ENCODE results near the gene C1QTNF4. TPM values are rescaled to one million over a fixed set of nuclear protein-coding genes. Genes with fewer than 3 reads are reported as not detected.

The C1QTNF4 gene
- total RNA-seq, 1 experiment from 2014 or later: 5.7 TPM

- Mint-ChIP-seq H3K4me3 (peak overlapping the region; percentile 88 to 91), H3K36me3 (ENCODE audit: insufficient read depth in 1 of 3, low read depth in 3 of 3) (peaks cover 3 to 27% (median 19%) of the 10 kb centered on the region in 3 experiments; a peak in 6 of 7 replicates), H3K27ac (peak overlapping the region; percentile 48 to 89 (median 51); a peak in 3 of 7 replicates), H3K27me3 (ENCODE audit: low read depth) (no peaks in the 10 kb centered on the region), H3K4me1 (peaks cover 8 to 10% of the 10 kb centered on the region in 2 experiments), H3K9me3 (no peaks in the 10 kb centered on the region)
- H2BK15ac ChIP-seq (ENCODE audit: low read depth, low read length): no peak overlapping the region
- H4K8ac ChIP-seq (replicated peaks; ENCODE audit: insufficient read length, low read depth, low read length): no peak overlapping the region
- peak overlapping the region; percentile 53 for H3K4me2 ChIP-seq (ENCODE audit: insufficient read depth, insufficient read length, low read length)
- H3K9me3 ChIP-seq (ENCODE audit: control insufficient read depth, low read depth, low read length): no peaks in the 10 kb centered on the region
- H2AFZ ChIP-seq (ENCODE audit: low read length): no peak overlapping the region
- peak; percentile 48 for DNase-seq
- no peak overlapping the region for H2BK12ac ChIP-seq (ENCODE audit: insufficient read length, low read depth, low read length)
- H2BK5ac ChIP-seq (ENCODE audit: insufficient read length, low read length): no peak overlapping the region
- TF ChIP-seq, protein P1, sequence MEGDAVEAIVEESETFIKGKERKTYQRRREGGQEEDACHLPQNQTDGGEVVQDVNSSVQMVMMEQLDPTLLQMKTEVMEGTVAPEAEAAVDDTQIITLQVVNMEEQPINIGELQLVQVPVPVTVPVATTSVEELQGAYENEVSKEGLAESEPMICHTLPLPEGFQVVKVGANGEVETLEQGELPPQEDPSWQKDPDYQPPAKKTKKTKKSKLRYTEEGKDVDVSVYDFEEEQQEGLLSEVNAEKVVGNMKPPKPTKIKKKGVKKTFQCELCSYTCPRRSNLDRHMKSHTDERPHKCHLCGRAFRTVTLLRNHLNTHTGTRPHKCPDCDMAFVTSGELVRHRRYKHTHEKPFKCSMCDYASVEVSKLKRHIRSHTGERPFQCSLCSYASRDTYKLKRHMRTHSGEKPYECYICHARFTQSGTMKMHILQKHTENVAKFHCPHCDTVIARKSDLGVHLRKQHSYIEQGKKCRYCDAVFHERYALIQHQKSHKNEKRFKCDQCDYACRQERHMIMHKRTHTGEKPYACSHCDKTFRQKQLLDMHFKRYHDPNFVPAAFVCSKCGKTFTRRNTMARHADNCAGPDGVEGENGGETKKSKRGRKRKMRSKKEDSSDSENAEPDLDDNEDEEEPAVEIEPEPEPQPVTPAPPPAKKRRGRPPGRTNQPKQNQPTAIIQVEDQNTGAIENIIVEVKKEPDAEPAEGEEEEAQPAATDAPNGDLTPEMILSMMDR (conservative IDR thresholded peaks at IDR 0.05): no peak
- no peak overlapping the region for H3K56ac ChIP-seq (ENCODE audit: insufficient read length, low read depth, low read length)
- peak overlapping the region; percentile 61 for H3K9ac ChIP-seq (ENCODE audit: extremely low read depth, insufficient read length, low read length)
- H3K18ac ChIP-seq (ENCODE audit: insufficient read length, low read depth, low read length): peak overlapping the region; percentile 96
- H3K4ac ChIP-seq (ENCODE audit: low read depth, low read length): no peak overlapping the region
- no peak overlapping the region for H2BK120ac ChIP-seq (ENCODE audit: low read depth, low read length, poor library complexity, severe bottlenecking)
- H4K5ac ChIP-seq (ENCODE audit: insufficient read length, low read depth, low read length): no peak overlapping the region
- no peaks in the 10 kb centered on the region for H3K23me2 ChIP-seq (ENCODE audit: insufficient read length, low read depth, low read length, poor library complexity, severe bottlenecking)
- no peak overlapping the region for H2BK20ac ChIP-seq (ENCODE audit: low read depth, low read length, poor library complexity, severe bottlenecking)
- H3K27me3 ChIP-seq (ENCODE audit: insufficient read depth, low read length): no peaks in the 10 kb centered on the region
- no peak overlapping the region for H3K23ac ChIP-seq (ENCODE audit: insufficient read length, low read depth, low read length)
- peaks cover 3% of the 10 kb centered on the region for H3K79me1 ChIP-seq (ENCODE audit: insufficient read depth, low read depth, low read length, poor library complexity, severe bottlenecking)
- no peak overlapping the region for H3T11ph ChIP-seq (ENCODE audit: low read length)
- WGBS (ENCODE audit: extremely low coverage, insufficient read length, low lambda C conversion rate): no CpG with 5 or more reads among the region's 17 CpGs
- no peaks in the 10 kb centered on the region for H3K4me1 ChIP-seq (ENCODE audit: insufficient read depth, low read length)
- no peaks in the 10 kb centered on the region; the same call in 1 of the 2 replicates for H3K79me2 ChIP-seq (ENCODE audit: insufficient read depth, low read length)
- no peak overlapping the region for H2AK5ac ChIP-seq (ENCODE audit: insufficient read length, low read length)
- H4K91ac ChIP-seq (ENCODE audit: insufficient read length, low read depth, low read length): no peak overlapping the region
- peak overlapping the region; percentile 80; the same call in 1 of the 2 replicates for H3K14ac ChIP-seq (ENCODE audit: insufficient read depth, low read length)
- H4K20me1 ChIP-seq (ENCODE audit: control insufficient read depth, insufficient read depth, insufficient read length): no peaks in the 10 kb centered on the region
- no peak overlapping the region for H3K27ac ChIP-seq (ENCODE audit: insufficient read length, low read depth, low read length)
Observed at GRCh38 chr11:47566149-47566698, 28.0 kb downstream of the C1QTNF4 start.

Data from H9 (cell line).